Activated effector memory CD4-positive, alpha-beta T cell treated with anti-CD3 and anti-CD28 coated beads, Interleukin-2, amount 50 U/mL, for 16 hours (primary cell): ENCODE data around the gene GDF2.

ENCODE experiments used
- DNase-seq: peaks from one replicate; pipeline ENCODE4 v3.0.0-alpha.2; 2020

GDF2 gene

GRCh38 chr10:47312663-47312995 is 9.6 kb upstream of the GDF2 start:
- DNase-seq, result no peak

- no peak for DNase-seq
Measured at GRCh38 chr10:47314416-47314970, 7.8 kb upstream of the GDF2 start.

- no peak for DNase-seq
Measured at GRCh38 chr10:47315421-47315820, 6.8 kb upstream of the GDF2 start.

- DNase-seq, result no peak
Measured at GRCh38 chr10:47316131-47316530, 6.1 kb upstream of the GDF2 start.

- peak; percentile 39 for DNase-seq
Measured at GRCh38 chr10:47317251-47317650, 5.0 kb upstream of the GDF2 start.

GRCh38 chr10:47318706-47319105 is 3.5 kb upstream of the GDF2 start:
- DNase-seq, result peak; percentile 46

GRCh38 chr10:47319784-47320183 is 2.5 kb upstream of the GDF2 start:
- peak; percentile 30 for DNase-seq

GRCh38 chr10:47320812-47321211 is 1.4 kb upstream of the GDF2 start:
- DNase-seq, result peak; percentile 13

- DNase-seq, result peak; percentile 43
Measured at GRCh38 chr10:47321521-47322195, 596 bp upstream of the GDF2 start.

- DNase-seq, result no peak
Measured at GRCh38 chr10:47323087-47323486, 833 bp downstream of the GDF2 start.

GRCh38 chr10:47323636-47324296 is 1.5 kb downstream of the GDF2 start:
- peak; percentile 21 for DNase-seq

GRCh38 chr10:47325303-47326291 is 3.3 kb downstream of the GDF2 start:
- peak; percentile 17 for DNase-seq

GRCh38 chr10:47326306-47326926 is 4.2 kb downstream of the GDF2 start:
- DNase-seq, result peak; percentile 54

GRCh38 chr10:47326927-47327330 is 4.7 kb downstream of the GDF2 start:
- peak; percentile 34 for DNase-seq

GRCh38 chr10:47329855-47330254 is 7.6 kb downstream of the GDF2 start:
- DNase-seq, result peak; percentile 37

- peak; percentile 24 for DNase-seq
Measured at GRCh38 chr10:47330366-47330765, 8.1 kb downstream of the GDF2 start.

- peak; percentile 50 for DNase-seq
Measured at GRCh38 chr10:47330804-47331203, 8.6 kb downstream of the GDF2 start.

GRCh38 chr10:47331491-47331890 is 9.2 kb downstream of the GDF2 start:
- peak; percentile 34 for DNase-seq

GRCh38 chr10:47331954-47332353 is 9.7 kb downstream of the GDF2 start:
- DNase-seq, result no peak

GRCh38 chr10:47332371-47332770 is 10.1 kb downstream of the GDF2 start:
- DNase-seq, result peak; percentile 44

GRCh38 chr10:47332946-47333345 is 10.7 kb downstream of the GDF2 start:
- peak; percentile 17 for DNase-seq

- peak; percentile 8 for DNase-seq
Measured at GRCh38 chr10:47333532-47333931, 11.3 kb downstream of the GDF2 start.
